DOHH2 (cell line): ENCODE data around the gene OR8J3.

ENCODE experiments used
- H3F3A ChIP-seq: fragments of 200-600 bp; sonication (generic), shearing (Covaris generic); 2 replicates; pipeline ENCODE4 v1.6.0; 2016; ENCODE audit warnings: antibody characterized with exemption, mild to moderate bottlenecking; ENCODE audit not compliant: control insufficient read depth, insufficient read depth
- H3K27ac ChIP-seq: fragments of 200-600 bp; sonication (generic); 2 replicates; pipeline ENCODE4 v1.5.1; 2014; ENCODE audit warnings: low read depth, mild to moderate bottlenecking, low read length, moderate library complexity
- H3K27me3 ChIP-seq: fragments of 200-600 bp; sonication (generic); 2 replicates; pipeline ENCODE4 v1.6.1; 2014; ENCODE audit warnings: mild to moderate bottlenecking, low read length, mixed read lengths; ENCODE audit not compliant: control insufficient read depth
- H3K36me3 ChIP-seq: fragments of 200-600 bp; sonication (generic); 2 replicates; pipeline ENCODE4 v1.6.1; 2014; ENCODE audit warnings: mild to moderate bottlenecking, low read length, moderate library complexity, mixed read lengths; ENCODE audit not compliant: control insufficient read depth
- H3K4me1 ChIP-seq: fragments of 200-600 bp; sonication (generic); 2 replicates; pipeline ENCODE4 v1.6.1; 2014; ENCODE audit warnings: mild to moderate bottlenecking, low read length, mixed read lengths; ENCODE audit not compliant: control insufficient read depth
- H3K4me2 ChIP-seq: fragments of 200-600 bp; sonication (generic); 2 replicates; pipeline ENCODE4 v1.6.0; 2014; ENCODE audit warnings: mild to moderate bottlenecking, low read length, moderate library complexity
- H3K4me3 ChIP-seq: fragments of 200-600 bp; sonication (generic); 2 replicates; pipeline ENCODE4 v1.5.1; 2014; ENCODE audit warnings: mild to moderate bottlenecking, low read length, mixed read lengths
- H3K79me2 ChIP-seq: fragments of 200-600 bp; sonication (generic); 2 replicates; pipeline ENCODE4 v1.6.1; 2014; ENCODE audit warnings: mild to moderate bottlenecking, low read length, mixed read lengths; ENCODE audit not compliant: control insufficient read depth
- H3K9me2 ChIP-seq: fragments of 200-600 bp; sonication (generic); replicated peaks from 2 replicates; pipeline ENCODE4 v1.6.1; 2014; ENCODE audit warnings: mild to moderate bottlenecking, low read length, mixed read lengths; ENCODE audit not compliant: control insufficient read depth
- H3K9me3 ChIP-seq: fragments of 200-600 bp; sonication (generic); 2 replicates; pipeline ENCODE4 v1.6.1; 2014; ENCODE audit warnings: antibody characterized with exemption, low read length, mixed read lengths; ENCODE audit not compliant: control insufficient read depth, insufficient read depth
- H4K20me1 ChIP-seq: fragments of 200-600 bp; sonication (generic); 2 replicates; pipeline ENCODE4 v1.6.0; 2014; ENCODE audit warnings: low read depth, mild to moderate bottlenecking, antibody characterized with exemption, low read length, moderate library complexity; ENCODE audit not compliant: control insufficient read depth, insufficient read depth
- EZH2phosphoT487 ChIP-seq: fragments of 200-600 bp; sonication (generic); IDR thresholded peaks from 2 replicates; pipeline ENCODE4 v1.6.1; 2017; ENCODE audit warnings: borderline replicate concordance, mild to moderate bottlenecking, antibody characterized with exemption, low read length, moderate library complexity, mixed read lengths
- TF ChIP-seq, protein P1 (sequence below): fragments of 200-600 bp; sonication (generic); IDR thresholded peaks from one replicate; pipeline ENCODE4 v1.5.1; 2014; ENCODE audit warnings: antibody characterized with exemption, mild to moderate bottlenecking, low read depth, low read length; ENCODE audit not compliant: poor library complexity, severe bottlenecking

OR8J3 gene

DNA sequence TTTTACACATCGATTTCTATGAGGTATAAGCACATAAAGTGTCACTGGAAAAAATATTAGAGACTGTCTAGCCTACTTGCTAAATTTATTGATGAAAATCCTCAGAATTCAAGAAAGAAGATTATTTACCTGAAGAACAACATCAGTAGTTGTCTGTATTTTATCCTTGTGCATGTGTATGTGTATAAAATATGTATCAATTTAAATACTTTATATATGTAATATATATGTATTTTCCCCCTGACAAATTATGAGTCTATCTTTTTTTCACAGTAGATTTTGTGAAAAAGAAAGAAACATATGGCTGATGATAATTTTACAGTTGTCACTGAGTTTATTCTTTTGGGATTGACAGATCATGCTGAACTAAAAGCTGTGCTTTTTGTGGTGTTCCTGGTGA, 36.3 kb upstream of the OR8J3 start, which contains the start of gene OR5J2:
Gene OR5J2, plus strand, starts transcription at position 301 of the 400 bp plus-strand sequence. Its CDS starts 0 bp downstream, at position 301.
- Histone ChIP-seq H3K27me3 (no peaks in the 10 kb centered on the region), H3K9me3 (no peaks in the 10 kb centered on the region), H3K4me2 (no peak within 1 kb of the TSS), H3K27ac (no peak within 1 kb of the TSS), H4K20me1 (no peaks in the 10 kb centered on the region), H3K4me3 (no peak within 1 kb of the TSS), H3F3A (no peaks in the 10 kb centered on the region), H3K36me3 (no peaks in the 10 kb centered on the region), H3K4me1 (no peaks in the 10 kb centered on the region), H3K9me2 (no peaks in the 10 kb centered on the region), H3K79me2 (no peaks in the 10 kb centered on the region)
- TF ChIP-seq, protein P1, sequence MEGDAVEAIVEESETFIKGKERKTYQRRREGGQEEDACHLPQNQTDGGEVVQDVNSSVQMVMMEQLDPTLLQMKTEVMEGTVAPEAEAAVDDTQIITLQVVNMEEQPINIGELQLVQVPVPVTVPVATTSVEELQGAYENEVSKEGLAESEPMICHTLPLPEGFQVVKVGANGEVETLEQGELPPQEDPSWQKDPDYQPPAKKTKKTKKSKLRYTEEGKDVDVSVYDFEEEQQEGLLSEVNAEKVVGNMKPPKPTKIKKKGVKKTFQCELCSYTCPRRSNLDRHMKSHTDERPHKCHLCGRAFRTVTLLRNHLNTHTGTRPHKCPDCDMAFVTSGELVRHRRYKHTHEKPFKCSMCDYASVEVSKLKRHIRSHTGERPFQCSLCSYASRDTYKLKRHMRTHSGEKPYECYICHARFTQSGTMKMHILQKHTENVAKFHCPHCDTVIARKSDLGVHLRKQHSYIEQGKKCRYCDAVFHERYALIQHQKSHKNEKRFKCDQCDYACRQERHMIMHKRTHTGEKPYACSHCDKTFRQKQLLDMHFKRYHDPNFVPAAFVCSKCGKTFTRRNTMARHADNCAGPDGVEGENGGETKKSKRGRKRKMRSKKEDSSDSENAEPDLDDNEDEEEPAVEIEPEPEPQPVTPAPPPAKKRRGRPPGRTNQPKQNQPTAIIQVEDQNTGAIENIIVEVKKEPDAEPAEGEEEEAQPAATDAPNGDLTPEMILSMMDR = no peak
- TF ChIP-seq EZH2phosphoT487 = no peak

DNA sequence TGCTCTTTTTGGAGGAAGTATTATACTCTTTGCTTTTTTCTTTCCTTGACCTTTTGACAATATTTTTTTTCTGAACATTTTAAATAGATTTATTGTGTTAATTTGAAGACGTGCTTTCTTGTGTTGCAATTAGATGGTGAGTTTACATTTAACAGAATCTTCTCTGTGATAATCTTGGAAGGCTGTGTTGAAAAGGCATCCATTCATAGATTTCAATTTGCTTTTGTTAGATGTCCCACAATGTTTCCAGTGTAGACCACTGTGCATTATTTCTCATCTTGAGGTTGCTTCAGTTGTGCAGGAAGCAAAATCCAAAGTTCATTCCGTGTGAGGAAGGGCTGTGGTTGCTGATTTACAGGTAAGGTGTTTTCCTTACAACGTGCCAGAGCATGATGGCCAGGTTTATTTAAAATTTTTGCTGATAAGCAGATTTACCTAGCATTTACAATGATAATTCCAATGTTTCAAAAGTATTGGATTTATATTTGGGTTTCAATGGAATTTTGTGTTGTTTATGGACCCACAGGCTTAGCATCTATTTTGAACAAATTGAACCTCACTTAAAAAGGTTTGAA, 32.3 kb upstream of the OR8J3 start:
- Histone ChIP-seq H3K79me2 (no peaks in the 10 kb centered on the region), H3K9me2 (no peaks in the 10 kb centered on the region), H3K4me2 (no peak overlapping the region), H3K4me1 (no peaks in the 10 kb centered on the region), H3F3A (no peaks in the 10 kb centered on the region), H3K27me3 (no peaks in the 10 kb centered on the region), H3K27ac (no peak overlapping the region), H3K36me3 (no peaks in the 10 kb centered on the region), H3K4me3 (no peak overlapping the region), H3K9me3 (no peaks in the 10 kb centered on the region), H4K20me1 (no peaks in the 10 kb centered on the region)
- TF ChIP-seq, protein P1 = no peak
- no peak for TF ChIP-seq EZH2phosphoT487

DNA sequence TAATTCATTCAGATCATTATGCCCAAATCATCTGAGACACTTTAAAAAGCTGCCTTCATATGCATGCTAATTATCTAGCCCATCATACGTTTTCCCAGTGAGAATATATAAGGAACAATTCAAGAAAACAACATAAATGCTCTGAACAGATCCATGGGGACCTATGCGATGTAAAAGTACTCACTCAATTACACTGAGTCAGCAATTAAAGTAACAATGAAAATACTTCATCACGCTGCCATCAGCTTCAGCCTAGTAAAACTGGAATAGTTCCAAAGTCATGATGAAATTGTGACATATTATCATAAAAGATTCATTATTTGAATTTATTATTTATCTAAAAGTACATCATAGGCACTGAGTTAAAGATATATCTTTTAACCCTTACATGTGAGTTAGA, 23.8 kb upstream of the OR8J3 start:
- TF ChIP-seq, protein P1 = no peak
- no peak for TF ChIP-seq EZH2phosphoT487
- Histone ChIP-seq H3K27me3 (no peaks in the 10 kb centered on the region), H3K27ac (no peak overlapping the region), H3K9me2 (no peaks in the 10 kb centered on the region), H3K79me2 (no peaks in the 10 kb centered on the region), H3K36me3 (no peaks in the 10 kb centered on the region), H3K4me2 (no peak overlapping the region), H3F3A (no peaks in the 10 kb centered on the region), H3K4me3 (no peak overlapping the region), H3K4me1 (no peaks in the 10 kb centered on the region), H3K9me3 (no peaks in the 10 kb centered on the region), H4K20me1 (no peaks in the 10 kb centered on the region)
